ENCODE results near the gene OCRL.

DNA sequence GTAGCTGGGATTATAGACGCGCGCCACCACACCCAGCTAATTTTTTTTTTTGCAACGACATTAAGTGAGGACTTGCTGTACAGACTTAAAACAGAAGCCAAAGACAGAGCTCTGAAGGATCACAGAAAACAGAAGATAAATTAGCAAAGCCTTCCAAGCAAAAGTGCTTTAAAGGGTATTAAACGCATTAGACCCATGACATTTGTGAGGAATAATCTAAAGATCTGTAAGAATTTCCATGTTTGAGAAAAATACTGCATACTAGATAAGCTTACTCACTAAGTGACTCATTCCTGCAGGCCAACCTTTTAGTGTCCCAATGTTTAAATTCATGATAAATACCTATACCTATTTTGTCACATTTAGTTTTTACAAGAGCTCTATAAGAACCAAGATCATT is 44.2 kb upstream of the OCRL start:
- TF ChIP-seq, protein P1, sequence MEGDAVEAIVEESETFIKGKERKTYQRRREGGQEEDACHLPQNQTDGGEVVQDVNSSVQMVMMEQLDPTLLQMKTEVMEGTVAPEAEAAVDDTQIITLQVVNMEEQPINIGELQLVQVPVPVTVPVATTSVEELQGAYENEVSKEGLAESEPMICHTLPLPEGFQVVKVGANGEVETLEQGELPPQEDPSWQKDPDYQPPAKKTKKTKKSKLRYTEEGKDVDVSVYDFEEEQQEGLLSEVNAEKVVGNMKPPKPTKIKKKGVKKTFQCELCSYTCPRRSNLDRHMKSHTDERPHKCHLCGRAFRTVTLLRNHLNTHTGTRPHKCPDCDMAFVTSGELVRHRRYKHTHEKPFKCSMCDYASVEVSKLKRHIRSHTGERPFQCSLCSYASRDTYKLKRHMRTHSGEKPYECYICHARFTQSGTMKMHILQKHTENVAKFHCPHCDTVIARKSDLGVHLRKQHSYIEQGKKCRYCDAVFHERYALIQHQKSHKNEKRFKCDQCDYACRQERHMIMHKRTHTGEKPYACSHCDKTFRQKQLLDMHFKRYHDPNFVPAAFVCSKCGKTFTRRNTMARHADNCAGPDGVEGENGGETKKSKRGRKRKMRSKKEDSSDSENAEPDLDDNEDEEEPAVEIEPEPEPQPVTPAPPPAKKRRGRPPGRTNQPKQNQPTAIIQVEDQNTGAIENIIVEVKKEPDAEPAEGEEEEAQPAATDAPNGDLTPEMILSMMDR (IDR thresholded peaks at IDR 0.05; ENCODE audit: insufficient read depth, low read depth, low read length), result no peak
- no peak for TF ChIP-seq EZH2 (IDR thresholded peaks at IDR 0.05; ENCODE audit: insufficient read depth, low read length)
